ENCODE data around the gene MKI67. TPM values are rescaled to one million over a fixed set of nuclear protein-coding genes. Genes with fewer than 3 reads are reported as not detected.

The MKI67 gene
- total and polyA plus RNA-seq, 2 of the 4 experiments (the other 2 are of a cell fraction) = 13.5 to 36.4 TPM

DNA sequence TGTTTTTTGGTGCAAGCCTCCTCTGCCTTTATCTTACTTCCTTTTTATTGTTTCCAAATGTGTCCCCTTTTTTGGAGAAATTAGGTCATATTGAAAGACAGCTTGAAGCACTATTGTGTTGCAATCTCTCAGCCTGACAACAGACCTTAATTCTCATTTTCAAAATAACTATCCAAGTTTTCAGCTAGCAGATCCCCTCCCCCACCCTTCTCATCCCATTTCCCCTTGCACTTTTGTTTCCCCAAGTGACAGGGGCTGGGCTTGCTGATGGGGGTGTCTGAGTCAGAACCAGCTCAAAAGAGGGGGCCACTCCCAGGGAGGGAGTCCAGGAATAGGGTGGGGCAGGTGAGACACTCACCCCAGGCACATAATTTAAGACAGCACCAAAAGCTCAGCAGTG lies 75.3 kb downstream of the MKI67 start:
- no peak overlapping the region for H3K4me3 ChIP-seq (ENCODE audit: insufficient read depth, low read depth, low read length)
- no peak overlapping the region for H3K27ac ChIP-seq (ENCODE audit: insufficient read depth, low read length)
- no peak overlapping the region for H3K9ac ChIP-seq (ENCODE audit: low read depth, low read length)
- dilution Hi-C loops (cut with HindIII; ENCODE audit: low sequenced_read_pairs, unreplicated experiment) = no loop called here
- ChIA-PET POLR2A (ENCODE audit: unreplicated experiment) (no interaction called here), CTCF (no interaction called here)
- no peak overlapping the region for H2BK20ac ChIP-seq (ENCODE audit: low read depth, low read length)
- no peaks in the 10 kb centered on the region for H3K27me3 ChIP-seq (ENCODE audit: control insufficient read depth, insufficient read depth, low read length)
- H2AFZ ChIP-seq (replicated peaks; ENCODE audit: low read length, poor library complexity) = no peak overlapping the region
- H3K9me3 ChIP-seq (ENCODE audit: control insufficient read depth, insufficient read depth, low read length) = no peaks in the 10 kb centered on the region
- no peak overlapping the region for H2AK5ac ChIP-seq (ENCODE audit: low read depth, low read length)
- in situ Hi-C loops (cut with MboI; ENCODE audit: low sequenced_read_pairs) = no loop called here
- BruUV-seq (replicated peaks) = no TSS peak
- H2BK5ac ChIP-seq (ENCODE audit: low read depth, low read length, poor library complexity, severe bottlenecking) = no peak overlapping the region
- no peak overlapping the region for H2AK9ac ChIP-seq (replicated peaks; ENCODE audit: low read depth, low read length, poor library complexity)
- no peak overlapping the region for H4K5ac ChIP-seq (ENCODE audit: low read depth, low read length)
- H3K4ac ChIP-seq (ENCODE audit: low read depth, low read length) = no peak overlapping the region
- no peaks in the 10 kb centered on the region for H3K9me1 ChIP-seq (ENCODE audit: insufficient read depth, low read length)
- H3K56ac ChIP-seq (ENCODE audit: extremely low read depth, insufficient read depth, low read length) = no peak overlapping the region
- no peak overlapping the region for H3K18ac ChIP-seq (ENCODE audit: low read depth, low read length)
- peaks cover 4% of the 10 kb centered on the region; the same call in 1 of the 2 replicates for H3K4me1 ChIP-seq (ENCODE audit: control insufficient read depth, insufficient read depth, low read length)
- TF ChIP-seq FOS (IDR thresholded peaks at IDR 0.05; ENCODE audit: low read depth, low read length) = no peak
- TF ChIP-seq MAZ (IDR thresholded peaks at IDR 0.05; ENCODE audit: borderline replicate concordance, low read depth, low read length) = no peak
- TF ChIP-seq, protein P1, sequence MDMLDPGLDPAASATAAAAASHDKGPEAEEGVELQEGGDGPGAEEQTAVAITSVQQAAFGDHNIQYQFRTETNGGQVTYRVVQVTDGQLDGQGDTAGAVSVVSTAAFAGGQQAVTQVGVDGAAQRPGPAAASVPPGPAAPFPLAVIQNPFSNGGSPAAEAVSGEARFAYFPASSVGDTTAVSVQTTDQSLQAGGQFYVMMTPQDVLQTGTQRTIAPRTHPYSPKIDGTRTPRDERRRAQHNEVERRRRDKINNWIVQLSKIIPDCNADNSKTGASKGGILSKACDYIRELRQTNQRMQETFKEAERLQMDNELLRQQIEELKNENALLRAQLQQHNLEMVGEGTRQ (IDR thresholded peaks at IDR 0.05; ENCODE audit: low read depth, low read length) = no peak
- TF ChIP-seq MAFK (IDR thresholded peaks at IDR 0.05; ENCODE audit: low read depth, low read length) = no peak
- TF ChIP-seq RAD21 (IDR thresholded peaks at IDR 0.05; ENCODE audit: low read length) = no peak
- no peak for TF ChIP-seq CHD1 (IDR thresholded peaks at IDR 0.05; ENCODE audit: low read depth, low read length)
- TF ChIP-seq RFX5 (IDR thresholded peaks at IDR 0.05; ENCODE audit: low read depth, low read length) = no peak
- TF ChIP-seq, protein P2, sequence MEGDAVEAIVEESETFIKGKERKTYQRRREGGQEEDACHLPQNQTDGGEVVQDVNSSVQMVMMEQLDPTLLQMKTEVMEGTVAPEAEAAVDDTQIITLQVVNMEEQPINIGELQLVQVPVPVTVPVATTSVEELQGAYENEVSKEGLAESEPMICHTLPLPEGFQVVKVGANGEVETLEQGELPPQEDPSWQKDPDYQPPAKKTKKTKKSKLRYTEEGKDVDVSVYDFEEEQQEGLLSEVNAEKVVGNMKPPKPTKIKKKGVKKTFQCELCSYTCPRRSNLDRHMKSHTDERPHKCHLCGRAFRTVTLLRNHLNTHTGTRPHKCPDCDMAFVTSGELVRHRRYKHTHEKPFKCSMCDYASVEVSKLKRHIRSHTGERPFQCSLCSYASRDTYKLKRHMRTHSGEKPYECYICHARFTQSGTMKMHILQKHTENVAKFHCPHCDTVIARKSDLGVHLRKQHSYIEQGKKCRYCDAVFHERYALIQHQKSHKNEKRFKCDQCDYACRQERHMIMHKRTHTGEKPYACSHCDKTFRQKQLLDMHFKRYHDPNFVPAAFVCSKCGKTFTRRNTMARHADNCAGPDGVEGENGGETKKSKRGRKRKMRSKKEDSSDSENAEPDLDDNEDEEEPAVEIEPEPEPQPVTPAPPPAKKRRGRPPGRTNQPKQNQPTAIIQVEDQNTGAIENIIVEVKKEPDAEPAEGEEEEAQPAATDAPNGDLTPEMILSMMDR (conservative IDR thresholded peaks at IDR 0.05; ENCODE audit: low read depth, low read length) = no peak
- TF ChIP-seq CEBPB (IDR thresholded peaks at IDR 0.05; ENCODE audit: low read depth, low read length) = no peak
- no peak for TF ChIP-seq RCOR1 (IDR thresholded peaks at IDR 0.05; ENCODE audit: insufficient replicate concordance, low read length)
- TF ChIP-seq POLR2A (IDR thresholded peaks at IDR 0.05; ENCODE audit: low read depth, low read length) = no peak
- no peak for TF ChIP-seq MXI1 (IDR thresholded peaks at IDR 0.05; ENCODE audit: borderline replicate concordance, low read depth, low read length)
- TF ChIP-seq NFE2L2 (IDR thresholded peaks at IDR 0.05; ENCODE audit: low read depth, low read length) = no peak
- TF ChIP-seq, protein P3, sequence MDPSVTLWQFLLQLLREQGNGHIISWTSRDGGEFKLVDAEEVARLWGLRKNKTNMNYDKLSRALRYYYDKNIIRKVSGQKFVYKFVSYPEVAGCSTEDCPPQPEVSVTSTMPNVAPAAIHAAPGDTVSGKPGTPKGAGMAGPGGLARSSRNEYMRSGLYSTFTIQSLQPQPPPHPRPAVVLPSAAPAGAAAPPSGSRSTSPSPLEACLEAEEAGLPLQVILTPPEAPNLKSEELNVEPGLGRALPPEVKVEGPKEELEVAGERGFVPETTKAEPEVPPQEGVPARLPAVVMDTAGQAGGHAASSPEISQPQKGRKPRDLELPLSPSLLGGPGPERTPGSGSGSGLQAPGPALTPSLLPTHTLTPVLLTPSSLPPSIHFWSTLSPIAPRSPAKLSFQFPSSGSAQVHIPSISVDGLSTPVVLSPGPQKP (IDR thresholded peaks at IDR 0.05; ENCODE audit: borderline replicate concordance, low read depth, low read length) = no peak
- ATAC-seq (ENCODE audit: low read depth) = no peak
- H2BK120ac ChIP-seq (ENCODE audit: low read depth, low read length) = no peak overlapping the region
- H3K36me3 ChIP-seq (ENCODE audit: control insufficient read depth, insufficient read depth, low read length) = no peaks in the 10 kb centered on the region
- no peak for DNase-seq
- H2BK15ac ChIP-seq (ENCODE audit: low read depth, low read length) = no peak overlapping the region
- H4K8ac ChIP-seq (ENCODE audit: low read depth in 2 of 2, low read length in 2 of 2) = no peak overlapping the region
- no peaks in the 10 kb centered on the region for H4K20me1 ChIP-seq (ENCODE audit: insufficient read depth, low read length)
- intact Hi-C loops (cut with micrococcal nuclease) = no loop called here
- H3K23ac ChIP-seq (ENCODE audit: low read depth, low read length) = no peak overlapping the region
- no peaks in the 10 kb centered on the region for H3K79me1 ChIP-seq (ENCODE audit: low read depth in 1 of 2, low read length in 2 of 2)
- H3K14ac ChIP-seq (replicated peaks; ENCODE audit: low read depth, low read length) = no peak overlapping the region
- no peak overlapping the region for H3K4me2 ChIP-seq (ENCODE audit: low read depth, low read length)
- H4K91ac ChIP-seq (ENCODE audit: insufficient read depth, low read depth, low read length) = no peak overlapping the region
